Measurements from ENCODE around the gene ATN1.

- TF ChIP-seq SIN3A (conservative IDR thresholded peaks at IDR 0.05 in 1 of 2, IDR thresholded peaks at IDR 0.05 in 1 of 2; ENCODE audit: low read depth in 1 of 2, low read length in 2 of 2), result no peak
- no peak for TF ChIP-seq POLR2A (IDR thresholded peaks at IDR 0.05; ENCODE audit: control extremely low read depth in 1 of 2, low read depth in 2 of 2, low read length in 2 of 2)
- TF ChIP-seq POLR2AphosphoS5 (IDR thresholded peaks at IDR 0.05; ENCODE audit: low read depth, low read length), result no peak
- peak; percentile 83 for TF ChIP-seq ASH2L (IDR thresholded peaks at IDR 0.05; ENCODE audit: low read length)
Observed at GRCh38 chr12:6914246-6914946, 13.4 kb upstream of the ATN1 start, which contains the start of gene ENO2.

Measured in H1 (cell line).